ENCODE results near the gene FLNB. TPM values are rescaled to one million over a fixed set of nuclear protein-coding genes. Genes with fewer than 3 reads are reported as not detected.

FLNB gene
- total RNA-seq, 2 donors from 2014 or later: 37.6 to 59.6 TPM

DNA sequence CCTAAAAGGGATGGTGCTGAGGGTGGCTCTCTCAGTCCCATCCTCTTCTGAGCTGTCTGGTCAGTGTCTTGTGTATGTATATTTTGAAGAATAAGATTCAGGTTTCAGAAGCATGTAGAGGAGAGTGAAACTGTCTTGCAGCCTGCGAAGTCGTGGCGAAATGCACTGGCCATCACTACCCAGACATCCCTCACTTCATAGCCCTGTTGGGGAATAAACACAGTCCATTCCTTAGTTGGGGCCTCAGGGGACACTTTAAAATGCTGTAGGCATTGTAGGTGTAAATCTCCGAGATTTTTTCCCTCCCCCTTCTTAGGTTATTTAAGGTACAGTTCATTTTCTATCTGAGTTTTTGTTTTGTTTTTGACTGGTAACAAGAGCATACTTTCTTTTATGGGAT lies 108.8 kb downstream of the FLNB start:
- Histone ChIP-seq H3K27ac (no peak overlapping the region), H3K36me3 (peaks cover 37% of the 10 kb centered on the region), H3K9me3 (no peaks in the 10 kb centered on the region), H3K27me3 (no peaks in the 10 kb centered on the region), H3K4me3 (no peak overlapping the region), H3K4me1 (peaks cover 0 to 43% of the 10 kb centered on the region in 2 donors)
- DNase-seq (ENCODE audit: low spot score): no peak
- TF ChIP-seq, protein P1, sequence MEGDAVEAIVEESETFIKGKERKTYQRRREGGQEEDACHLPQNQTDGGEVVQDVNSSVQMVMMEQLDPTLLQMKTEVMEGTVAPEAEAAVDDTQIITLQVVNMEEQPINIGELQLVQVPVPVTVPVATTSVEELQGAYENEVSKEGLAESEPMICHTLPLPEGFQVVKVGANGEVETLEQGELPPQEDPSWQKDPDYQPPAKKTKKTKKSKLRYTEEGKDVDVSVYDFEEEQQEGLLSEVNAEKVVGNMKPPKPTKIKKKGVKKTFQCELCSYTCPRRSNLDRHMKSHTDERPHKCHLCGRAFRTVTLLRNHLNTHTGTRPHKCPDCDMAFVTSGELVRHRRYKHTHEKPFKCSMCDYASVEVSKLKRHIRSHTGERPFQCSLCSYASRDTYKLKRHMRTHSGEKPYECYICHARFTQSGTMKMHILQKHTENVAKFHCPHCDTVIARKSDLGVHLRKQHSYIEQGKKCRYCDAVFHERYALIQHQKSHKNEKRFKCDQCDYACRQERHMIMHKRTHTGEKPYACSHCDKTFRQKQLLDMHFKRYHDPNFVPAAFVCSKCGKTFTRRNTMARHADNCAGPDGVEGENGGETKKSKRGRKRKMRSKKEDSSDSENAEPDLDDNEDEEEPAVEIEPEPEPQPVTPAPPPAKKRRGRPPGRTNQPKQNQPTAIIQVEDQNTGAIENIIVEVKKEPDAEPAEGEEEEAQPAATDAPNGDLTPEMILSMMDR (IDR thresholded peaks at IDR 0.05): no peak

DNA sequence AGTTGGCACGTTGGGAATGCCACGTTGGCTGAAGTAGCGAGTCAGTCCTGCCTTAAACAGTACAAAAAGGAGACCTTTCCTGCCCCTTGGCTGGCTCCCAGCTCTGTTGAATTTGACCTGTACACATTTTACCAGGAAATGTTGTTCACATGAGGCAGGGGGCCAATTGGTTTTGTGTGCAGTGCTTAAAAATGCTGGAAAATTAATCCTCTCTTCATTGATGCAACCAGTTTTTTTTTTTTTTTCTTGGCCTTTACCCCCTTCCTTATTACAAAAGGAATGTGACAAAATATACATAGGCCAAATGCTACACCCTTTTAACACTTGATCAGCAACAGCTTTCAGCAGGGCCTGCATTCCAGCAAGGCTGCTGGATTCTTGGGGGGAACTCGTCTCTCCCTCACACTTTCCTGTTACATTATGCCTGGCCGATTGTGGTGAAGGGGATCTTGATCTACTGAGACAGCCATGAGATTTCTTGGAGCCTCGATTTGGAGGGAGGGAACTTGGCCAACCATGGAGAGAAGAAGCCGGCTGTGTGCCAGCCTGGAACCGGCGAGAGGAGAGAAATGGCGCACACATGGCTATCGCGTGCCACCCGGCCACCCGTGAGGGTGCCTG lies 109.4 kb downstream of the FLNB start:
- peaks cover 0 to 43% of the 10 kb centered on the region in 2 donors for H3K4me1 ChIP-seq
- DNase-seq (ENCODE audit: low spot score): peak; percentile 78
- no peak overlapping the region for H3K27ac ChIP-seq

DNA sequence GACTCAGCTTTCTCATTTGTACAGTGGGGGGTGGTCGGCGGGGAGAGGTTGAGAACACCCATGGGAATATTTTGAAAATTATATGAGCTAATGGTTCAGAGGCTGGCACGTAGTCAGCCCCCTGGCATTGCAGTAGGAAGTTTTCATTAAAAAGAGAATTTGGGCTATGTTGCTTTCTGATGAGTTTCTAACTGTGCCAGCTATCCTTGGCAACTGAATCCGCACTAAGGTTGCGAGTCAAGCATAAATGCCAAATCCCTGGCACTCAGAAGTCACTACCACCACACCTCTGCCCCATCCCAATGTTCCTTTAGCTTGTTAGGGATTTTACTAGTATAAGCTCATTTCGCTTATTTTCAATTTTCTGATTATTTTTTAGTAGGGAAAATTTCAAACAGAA lies 111.0 kb downstream of the FLNB start:
- no peaks in the 10 kb centered on the region for H3K27me3 ChIP-seq
- H3K36me3 ChIP-seq: peaks cover 36% of the 10 kb centered on the region
- no peaks in the 10 kb centered on the region for H3K9me3 ChIP-seq
- no peak overlapping the region for H3K27ac ChIP-seq
- no peak for DNase-seq (ENCODE audit: low spot score)
- TF ChIP-seq, protein P1 (IDR thresholded peaks at IDR 0.05): no peak
- peaks cover 0 to 43% of the 10 kb centered on the region in 2 donors for H3K4me1 ChIP-seq
- H3K4me3 ChIP-seq: no peak overlapping the region

More for the DNA sequence above, 109.4 kb downstream of the FLNB start:
- no peaks in the 10 kb centered on the region for H3K27me3 ChIP-seq
- H3K36me3 ChIP-seq: peaks cover 32% of the 10 kb centered on the region
- H3K9me3 ChIP-seq: no peaks in the 10 kb centered on the region
- TF ChIP-seq, protein P1 (IDR thresholded peaks at IDR 0.05): no peak
- H3K4me3 ChIP-seq: no peak overlapping the region

DNA sequence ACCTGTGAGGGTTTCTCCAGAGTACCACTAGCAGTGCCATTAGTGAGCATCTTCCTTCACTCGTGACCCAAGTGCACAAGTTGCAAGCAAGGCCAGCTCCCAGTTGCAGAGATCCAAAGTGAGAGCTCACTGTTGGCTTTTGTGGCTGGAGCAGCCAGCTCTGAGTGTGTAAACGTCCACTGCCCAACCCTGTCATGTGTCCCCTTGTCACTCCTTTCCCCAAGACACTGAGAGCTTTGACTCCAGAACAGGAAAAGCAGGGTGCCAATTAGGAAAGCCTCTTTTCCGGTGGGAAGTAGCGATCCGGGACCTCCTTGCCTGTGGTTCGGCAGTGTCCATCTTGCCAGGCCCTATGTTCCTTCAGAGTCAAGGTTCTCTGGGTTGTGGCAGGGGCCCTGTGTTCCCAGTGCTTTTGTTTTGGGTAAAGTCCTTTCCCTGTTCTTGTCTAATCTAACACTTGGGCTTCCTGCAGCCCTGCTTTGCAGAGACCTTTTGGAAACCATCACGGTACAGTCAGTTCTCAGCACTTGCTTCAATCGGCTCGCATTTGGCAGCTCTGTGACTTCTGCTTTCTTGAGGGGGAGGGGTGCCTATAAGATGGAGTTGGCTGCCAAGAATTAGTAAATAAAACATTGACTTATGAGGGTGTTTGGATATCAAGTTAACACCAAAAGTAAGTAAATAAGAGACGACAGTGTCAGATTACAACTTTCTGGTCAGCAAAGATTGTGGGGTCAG lies 112.0 kb downstream of the FLNB start:
- Histone ChIP-seq H3K27ac (peak overlapping the region; percentile 29 to 41), H3K9me3 (no peaks in the 10 kb centered on the region), H3K4me3 (no peak overlapping the region), H3K36me3 (peaks cover 46% of the 10 kb centered on the region), H3K27me3 (no peaks in the 10 kb centered on the region), H3K4me1 (peaks cover 0 to 43% of the 10 kb centered on the region in 2 donors)
- TF ChIP-seq, protein P1 (IDR thresholded peaks at IDR 0.05): no peak
- peak; percentile 64 for DNase-seq (ENCODE audit: low spot score)

DNA sequence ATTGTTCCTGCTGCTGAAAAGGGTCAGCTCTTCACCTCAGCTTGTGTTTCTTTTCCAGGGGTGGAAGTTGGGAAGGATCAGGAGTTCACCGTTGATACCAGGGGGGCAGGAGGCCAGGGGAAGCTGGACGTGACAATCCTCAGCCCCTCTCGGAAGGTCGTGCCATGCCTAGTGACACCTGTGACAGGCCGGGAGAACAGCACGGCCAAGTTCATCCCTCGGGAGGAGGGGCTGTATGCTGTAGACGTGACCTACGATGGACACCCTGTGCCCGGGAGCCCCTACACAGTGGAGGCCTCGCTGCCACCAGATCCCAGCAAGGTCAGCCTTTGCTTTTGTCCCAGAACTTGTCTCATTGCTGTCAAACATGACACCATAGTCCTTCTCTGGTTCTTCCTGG lies 113.0 kb downstream of the FLNB start:
- Histone ChIP-seq H3K9me3 (no peaks in the 10 kb centered on the region), H3K27me3 (no peaks in the 10 kb centered on the region), H3K4me3 (no peak overlapping the region), H3K27ac (peak overlapping the region in 1 of 2 donors; percentile 29), H3K4me1 (peaks cover 0 to 43% of the 10 kb centered on the region in 2 donors), H3K36me3 (peaks cover 56% of the 10 kb centered on the region)
- TF ChIP-seq, protein P1 (IDR thresholded peaks at IDR 0.05): no peak
- no peak for DNase-seq (ENCODE audit: low spot score)

All from right atrium auricular region (tissue), 2 donors.